ENCODE measurements around the gene NEK1.

DNA sequence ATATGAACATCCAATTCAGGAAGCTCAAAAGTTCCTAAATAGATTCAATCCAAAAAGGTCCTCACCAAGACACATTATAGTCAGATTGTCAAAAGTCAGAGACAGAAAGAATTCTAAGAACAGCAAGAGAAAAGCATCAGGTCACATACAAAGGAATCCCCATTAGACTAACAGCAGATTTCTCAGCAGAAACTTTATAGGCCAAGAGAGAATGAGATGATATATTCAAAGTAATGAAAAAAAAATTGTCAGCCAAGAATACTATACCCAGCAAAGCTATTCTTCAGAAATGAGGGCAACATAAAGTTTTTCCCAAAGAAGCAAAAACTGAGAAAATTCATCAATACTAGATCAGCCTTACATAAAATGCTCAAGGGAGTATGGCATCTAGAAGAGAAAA lies 235.0 kb downstream of the NEK1 start:
- TF ChIP-seq, protein P1, sequence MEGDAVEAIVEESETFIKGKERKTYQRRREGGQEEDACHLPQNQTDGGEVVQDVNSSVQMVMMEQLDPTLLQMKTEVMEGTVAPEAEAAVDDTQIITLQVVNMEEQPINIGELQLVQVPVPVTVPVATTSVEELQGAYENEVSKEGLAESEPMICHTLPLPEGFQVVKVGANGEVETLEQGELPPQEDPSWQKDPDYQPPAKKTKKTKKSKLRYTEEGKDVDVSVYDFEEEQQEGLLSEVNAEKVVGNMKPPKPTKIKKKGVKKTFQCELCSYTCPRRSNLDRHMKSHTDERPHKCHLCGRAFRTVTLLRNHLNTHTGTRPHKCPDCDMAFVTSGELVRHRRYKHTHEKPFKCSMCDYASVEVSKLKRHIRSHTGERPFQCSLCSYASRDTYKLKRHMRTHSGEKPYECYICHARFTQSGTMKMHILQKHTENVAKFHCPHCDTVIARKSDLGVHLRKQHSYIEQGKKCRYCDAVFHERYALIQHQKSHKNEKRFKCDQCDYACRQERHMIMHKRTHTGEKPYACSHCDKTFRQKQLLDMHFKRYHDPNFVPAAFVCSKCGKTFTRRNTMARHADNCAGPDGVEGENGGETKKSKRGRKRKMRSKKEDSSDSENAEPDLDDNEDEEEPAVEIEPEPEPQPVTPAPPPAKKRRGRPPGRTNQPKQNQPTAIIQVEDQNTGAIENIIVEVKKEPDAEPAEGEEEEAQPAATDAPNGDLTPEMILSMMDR (IDR thresholded peaks at IDR 0.05; ENCODE audit: insufficient read depth, low read depth, low read length) = no peak
- TF ChIP-seq EZH2 (IDR thresholded peaks at IDR 0.05; ENCODE audit: insufficient read depth, low read length) = no peak

All from astrocyte (in vitro differentiated cells and primary cell).